VCaP (cell line): ENCODE results near the gene SDK2.
"Not testable (repeated sequence)": the region's sequence is repeated elsewhere in the genome, so short reads cannot be mapped to it uniquely, and the experiment has no call there.

ENCODE experiments used
- H3K27ac ChIP-seq: fragments of 450-650 bp; 2 replicates; pipeline ENCODE4 v1.5.1; 2017
- TF ChIP-seq, protein P1 (sequence below): fragments of 450-650 bp; conservative IDR thresholded peaks from 2 replicates; pipeline ENCODE4 v1.5.1; 2017; ENCODE audit warnings: mild to moderate bottlenecking, moderate library complexity

Gene SDK2

GRCh38 chr17:73459980-73460379 is 184.3 kb downstream of the SDK2 start:
- TF ChIP-seq, protein P1, sequence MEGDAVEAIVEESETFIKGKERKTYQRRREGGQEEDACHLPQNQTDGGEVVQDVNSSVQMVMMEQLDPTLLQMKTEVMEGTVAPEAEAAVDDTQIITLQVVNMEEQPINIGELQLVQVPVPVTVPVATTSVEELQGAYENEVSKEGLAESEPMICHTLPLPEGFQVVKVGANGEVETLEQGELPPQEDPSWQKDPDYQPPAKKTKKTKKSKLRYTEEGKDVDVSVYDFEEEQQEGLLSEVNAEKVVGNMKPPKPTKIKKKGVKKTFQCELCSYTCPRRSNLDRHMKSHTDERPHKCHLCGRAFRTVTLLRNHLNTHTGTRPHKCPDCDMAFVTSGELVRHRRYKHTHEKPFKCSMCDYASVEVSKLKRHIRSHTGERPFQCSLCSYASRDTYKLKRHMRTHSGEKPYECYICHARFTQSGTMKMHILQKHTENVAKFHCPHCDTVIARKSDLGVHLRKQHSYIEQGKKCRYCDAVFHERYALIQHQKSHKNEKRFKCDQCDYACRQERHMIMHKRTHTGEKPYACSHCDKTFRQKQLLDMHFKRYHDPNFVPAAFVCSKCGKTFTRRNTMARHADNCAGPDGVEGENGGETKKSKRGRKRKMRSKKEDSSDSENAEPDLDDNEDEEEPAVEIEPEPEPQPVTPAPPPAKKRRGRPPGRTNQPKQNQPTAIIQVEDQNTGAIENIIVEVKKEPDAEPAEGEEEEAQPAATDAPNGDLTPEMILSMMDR: no peak
- H3K27ac ChIP-seq: no peak overlapping the region

GRCh38 chr17:73455767-73456166 is 188.5 kb downstream of the SDK2 start:
- H3K27ac ChIP-seq: peak overlapping the region; percentile 40
- TF ChIP-seq, protein P1: no peak

GRCh38 chr17:73455050-73455687 is 189.1 kb downstream of the SDK2 start:
- TF ChIP-seq, protein P1: no peak
- H3K27ac ChIP-seq: peak overlapping the region; percentile 40

DNA sequence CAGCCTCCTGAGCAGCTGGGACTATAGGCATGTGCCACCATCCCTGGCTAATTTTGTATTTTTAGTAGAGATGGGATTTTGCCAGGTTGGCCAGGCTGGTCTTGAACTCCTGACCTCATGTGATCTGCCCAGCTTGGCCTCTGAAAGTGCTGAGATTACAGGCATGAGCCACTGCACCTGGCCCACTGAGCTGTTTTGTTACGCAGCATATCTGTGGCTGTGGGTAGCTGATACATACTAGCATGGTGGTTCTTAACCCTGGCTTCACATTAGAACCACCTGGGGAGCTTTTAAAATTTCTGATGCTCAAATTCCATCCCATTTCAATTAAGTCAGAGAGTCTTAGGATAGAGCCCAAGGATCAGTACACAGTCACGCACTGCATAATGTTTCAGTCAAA is 190.8 kb downstream of the SDK2 start:
- not testable (repeated sequence) for H3K27ac ChIP-seq

GRCh38 chr17:73453090-73453489 is 191.2 kb downstream of the SDK2 start:
- no peak overlapping the region for H3K27ac ChIP-seq
- TF ChIP-seq, protein P1: no peak

DNA sequence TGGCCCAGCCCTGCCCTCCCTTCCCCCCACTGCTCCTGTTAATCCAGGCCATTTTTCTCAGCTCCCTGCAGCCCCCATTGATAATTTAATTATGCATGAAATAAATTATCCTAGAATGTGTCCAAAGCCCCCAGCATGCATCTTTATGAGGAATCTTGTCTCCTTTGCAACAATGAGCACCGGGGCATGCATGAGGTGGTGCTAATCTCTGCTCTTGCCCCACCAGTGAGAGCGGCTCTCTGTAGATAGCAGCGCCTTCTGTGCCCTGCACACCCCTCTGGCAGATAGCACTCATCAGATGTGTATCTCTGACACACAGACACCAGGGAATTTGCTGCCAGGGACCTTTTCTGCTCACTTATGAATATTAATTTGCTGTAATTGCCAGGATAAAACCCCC is 192.2 kb downstream of the SDK2 start:
- TF ChIP-seq, protein P1: no peak
- no peak overlapping the region for H3K27ac ChIP-seq

- no peak overlapping the region for H3K27ac ChIP-seq
- TF ChIP-seq, protein P1: no peak
Observed at GRCh38 chr17:73447319-73447718, 196.9 kb downstream of the SDK2 start.

DNA sequence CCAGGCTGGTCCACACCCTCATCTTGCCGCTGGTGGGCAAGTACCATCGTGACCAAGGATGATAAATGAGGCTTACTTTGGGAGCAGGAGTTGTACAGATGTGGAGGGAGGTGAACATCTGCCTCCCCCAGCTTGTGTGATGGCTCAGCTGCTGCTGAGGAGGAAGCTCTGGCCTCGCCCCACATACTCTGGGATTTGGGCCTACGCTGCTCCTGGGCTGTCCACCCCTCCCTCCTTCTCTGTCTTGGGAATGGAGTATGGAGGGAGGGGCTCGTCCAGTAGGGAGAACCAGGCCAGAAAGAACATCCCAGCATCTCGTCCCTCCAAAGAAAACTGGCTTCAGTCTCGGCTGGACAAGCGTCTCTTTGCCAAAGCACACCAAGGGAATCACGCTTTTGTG is 197.6 kb downstream of the SDK2 start:
- H3K27ac ChIP-seq: no peak overlapping the region
- TF ChIP-seq, protein P1: no peak
